Naive B cell (primary cell): Measurements from ENCODE around the gene ARID3B. TPM values are rescaled to one million over a fixed set of nuclear protein-coding genes. Genes with fewer than 3 reads are reported as not detected.

ENCODE experiments used
- ATAC-seq, 2 donors: fragments of 150-1000 bp; cut with Tn5 transposase; 2 replicates each; pipeline ENCODE4 v1.10.0; 2021; ENCODE audit warnings: low read depth in 2 of 2, mild to moderate bottlenecking in 2 of 2, moderate library complexity in 2 of 2
- DNase-seq: peaks from one replicate; pipeline ENCODE4 v3.0.0; 2022
- H3K27ac Mint-ChIP-seq, 6 donors: one replicate each; pipeline ENCODE4 v1.8.0; 2020 to 2022; ENCODE audit warnings: mild to moderate bottlenecking in 6 of 6, mixed read lengths in 6 of 6, moderate library complexity in 5 of 6, inconsistent platforms in 2 of 6
- H3K27me3 Mint-ChIP-seq, 3 donors: one replicate each; pipeline ENCODE4 v1.8.0; 2021 to 2022; ENCODE audit warnings: mixed read lengths in 3 of 3, mild to moderate bottlenecking in 1 of 3
- H3K36me3 Mint-ChIP-seq, 2 donors: one replicate each; pipeline ENCODE4 v1.8.0; 2020 to 2022; ENCODE audit warnings: mixed read lengths in 2 of 2, inconsistent platforms in 1 of 2, mild to moderate bottlenecking in 1 of 2
- H3K4me1 Mint-ChIP-seq, 3 donors: one replicate each; pipeline ENCODE4 v1.8.0; 2020 to 2022; ENCODE audit warnings: mixed read lengths in 3 of 3, inconsistent platforms in 1 of 3, mild to moderate bottlenecking in 1 of 3, moderate library complexity in 1 of 3
- H3K4me3 Mint-ChIP-seq, 8 donors: one replicate each; pipeline ENCODE4 v1.8.0; 2020 to 2022; ENCODE audit warnings: mild to moderate bottlenecking in 8 of 8, mixed read lengths in 8 of 8, moderate library complexity in 8 of 8, inconsistent platforms in 2 of 8
- H3K9me3 Mint-ChIP-seq, 7 donors: one replicate each; pipeline ENCODE4 v1.8.0; 2020 to 2022; ENCODE audit warnings: mixed read lengths in 7 of 7, mild to moderate bottlenecking in 5 of 7, inconsistent platforms in 2 of 7, moderate library complexity in 1 of 7
- polyA plus RNA-seq, 6 donors: library from polyadenylated mRNA; unstranded; fragments of 300-500 nt; fragmentation: Illumina TruSeq; gene quantifications; one replicate each; pipeline ENCODE4 v1.2.3, GENCODE V29; 2021; ENCODE audit warnings: low read depth in 6 of 6

The ARID3B gene
- polyA plus RNA-seq, 6 donors from 2014 or later: 3.0 to 13.6 (median 5.4) TPM

GRCh38 chr15:74605795-74606150 lies 64.8 kb downstream of the ARID3B start:
- Mint-ChIP-seq H3K27ac (no peak overlapping the region), H3K4me3 (peak overlapping the region in 1 of 8 donors; percentile 3), H3K9me3 (no peaks in the 10 kb centered on the region), H3K27me3 (no peaks in the 10 kb centered on the region), H3K36me3 (no peaks in the 10 kb centered on the region), H3K4me1 (no peaks in the 10 kb centered on the region)
- DNase-seq: no peak
- no peak for ATAC-seq

GRCh38 chr15:74608786-74609185 lies 67.8 kb downstream of the ARID3B start:
- Mint-ChIP-seq H3K4me3 (no peak overlapping the region), H3K27me3 (no peaks in the 10 kb centered on the region), H3K9me3 (no peaks in the 10 kb centered on the region), H3K36me3 (no peaks in the 10 kb centered on the region), H3K4me1 (peaks cover 0 to 9% (median 7%) of the 10 kb centered on the region in 3 donors), H3K27ac (peak overlapping the region in 1 of 6 donors; percentile 79)
- no peak for ATAC-seq
- no peak for DNase-seq

GRCh38 chr15:74609938-74610301 lies 68.9 kb downstream of the ARID3B start:
- H3K36me3 Mint-ChIP-seq: no peaks in the 10 kb centered on the region
- no peaks in the 10 kb centered on the region for H3K27me3 Mint-ChIP-seq
- DNase-seq (no peak), ATAC-seq (no peak)
- no peak overlapping the region for H3K27ac Mint-ChIP-seq
- no peak overlapping the region for H3K4me3 Mint-ChIP-seq
- H3K9me3 Mint-ChIP-seq: no peaks in the 10 kb centered on the region
- H3K4me1 Mint-ChIP-seq: peaks cover 0 to 13% (median 11%) of the 10 kb centered on the region in 3 donors

GRCh38 chr15:74610302-74610951 lies 69.4 kb downstream of the ARID3B start:
- Mint-ChIP-seq H3K27me3 (no peaks in the 10 kb centered on the region), H3K4me1 (peaks cover 0 to 14% (median 13%) of the 10 kb centered on the region in 3 donors), H3K4me3 (peak overlapping the region in 1 of 8 donors; percentile 33), H3K36me3 (no peaks in the 10 kb centered on the region), H3K27ac (no peak overlapping the region), H3K9me3 (no peaks in the 10 kb centered on the region)
- DNase-seq: no peak
- no peak for ATAC-seq

- no peak for DNase-seq
- Mint-ChIP-seq H3K27ac (no peak overlapping the region), H3K36me3 (no peaks in the 10 kb centered on the region), H3K4me1 (peaks cover 0 to 16% (median 13%) of the 10 kb centered on the region in 3 donors), H3K4me3 (peak overlapping the region in 1 of 8 donors; percentile 15), H3K9me3 (no peaks in the 10 kb centered on the region), H3K27me3 (no peaks in the 10 kb centered on the region)
- no peak for ATAC-seq
These were observed 70.3 kb downstream of the ARID3B start for GRCh38 chr15:74611341-74611740.

GRCh38 chr15:74611834-74612233 lies 70.8 kb downstream of the ARID3B start:
- ATAC-seq (no peak), DNase-seq (no peak)
- Mint-ChIP-seq H3K4me3 (no peak overlapping the region), H3K9me3 (no peaks in the 10 kb centered on the region), H3K27me3 (no peaks in the 10 kb centered on the region), H3K4me1 (peaks cover 1 to 21% (median 18%) of the 10 kb centered on the region in 3 donors), H3K36me3 (no peaks in the 10 kb centered on the region), H3K27ac (no peak overlapping the region)

- Mint-ChIP-seq H3K27ac (peak overlapping the region in 2 of 6 donors; percentile 61 to 93), H3K4me3 (peak overlapping the region in 7 of 8 donors; percentile 16 to 99 (median 57)), H3K27me3 (no peaks in the 10 kb centered on the region), H3K4me1 (peaks cover 10 to 29% (median 26%) of the 10 kb centered on the region in 3 donors), H3K36me3 (no peaks in the 10 kb centered on the region), H3K9me3 (no peaks in the 10 kb centered on the region)
- DNase-seq (no peak), ATAC-seq (no peak)
These were observed 71.7 kb downstream of the ARID3B start for GRCh38 chr15:74612677-74613076.

GRCh38 chr15:74613089-74613952 lies 72.3 kb downstream of the ARID3B start:
- DNase-seq (no peak), ATAC-seq (no peak)
- no peaks in the 10 kb centered on the region for H3K36me3 Mint-ChIP-seq
- peaks cover 16 to 36% (median 33%) of the 10 kb centered on the region in 3 donors for H3K4me1 Mint-ChIP-seq
- peak overlapping the region; percentile 30 to 99 (median 78) for H3K4me3 Mint-ChIP-seq
- H3K27me3 Mint-ChIP-seq: no peaks in the 10 kb centered on the region
- peak overlapping the region; percentile 36 to 80 (median 64) for H3K27ac Mint-ChIP-seq
- H3K9me3 Mint-ChIP-seq: no peaks in the 10 kb centered on the region

GRCh38 chr15:74613953-74614743 lies 73.1 kb downstream of the ARID3B start:
- no peaks in the 10 kb centered on the region for H3K27me3 Mint-ChIP-seq
- H3K4me3 Mint-ChIP-seq: peak overlapping the region; percentile 79 to 99 (median 91)
- ATAC-seq (no peak), DNase-seq (no peak)
- peak overlapping the region; percentile 16 to 98 (median 85) for H3K27ac Mint-ChIP-seq
- no peaks in the 10 kb centered on the region for H3K36me3 Mint-ChIP-seq
- no peaks in the 10 kb centered on the region for H3K9me3 Mint-ChIP-seq
- H3K4me1 Mint-ChIP-seq: peaks cover 19 to 42% (median 40%) of the 10 kb centered on the region in 3 donors

GRCh38 chr15:74614744-74615507 lies 73.9 kb downstream of the ARID3B start:
- Mint-ChIP-seq H3K4me1 (peaks cover 24 to 48% (median 48%) of the 10 kb centered on the region in 3 donors), H3K27me3 (no peaks in the 10 kb centered on the region), H3K27ac (peak overlapping the region; percentile 96 to 99 (median 98)), H3K36me3 (no peaks in the 10 kb centered on the region), H3K4me3 (peak overlapping the region; percentile 87 to 99 (median 94)), H3K9me3 (no peaks in the 10 kb centered on the region)
- DNase-seq (peak; percentile 95), ATAC-seq (peak; percentile 63 to 68)

GRCh38 chr15:74615508-74616365 lies 74.7 kb downstream of the ARID3B start, which contains the start of gene CLK3:
Gene CLK3 (plus strand): TSS chr15:74615836. CDS start chr15:74619197, 3,361 bp downstream.
- Mint-ChIP-seq H3K4me3 (peak within 1 kb of the TSS; percentile 87 to 99 (median 94)), H3K27me3 (no peaks in the 10 kb centered on the region), H3K36me3 (peaks cover 0 to 2% of the 10 kb centered on the region in 2 donors), H3K27ac (peak within 1 kb of the TSS; percentile 96 to 99 (median 98)), H3K9me3 (no peaks in the 10 kb centered on the region), H3K4me1 (peaks cover 24 to 56% (median 56%) of the 10 kb centered on the region in 3 donors)
- DNase-seq (peak; percentile 98), ATAC-seq (peak; percentile 75 to 79)
